Posterior vena cava (tissue), 2 donors: ENCODE data around the gene CAPN5. TPM values are rescaled to one million over a fixed set of nuclear protein-coding genes. Genes with fewer than 3 reads are reported as not detected.
A peak's percentile ranks its signal among the peaks of the same experiment; 100 is the strongest.

Experiments
- DNase-seq: peaks from one replicate; pipeline ENCODE4 v3.0.0-alpha.2; 2020; ENCODE audit warnings: low spot score
- intact Hi-C, 2 donors: fragments of 100-400 bp; cut with DNase I; formaldehyde crosslinking; loops; one replicate each; pipeline versions ENCODE4 v1.14.1 to v1.14.2; 2022 to 2023
- total RNA-seq, 2 donors: library from RNA; stranded (reverse); fragmentation: NEBNext Ultra II Directional; extraction: Animal tissue kit (Norgen Biotek cat#: 25700); gene quantifications; one replicate each; pipeline ENCODE4 v1.2.1, GENCODE V29; 2021
- donor health status: DM: yes; HTN: yes; CAD: no.
- donor health status: DM: yes; HTN: yes; CAD: no.

Gene CAPN5
- total RNA-seq, 2 donors from 2014 or later, result 14.4 to 23.4 TPM

- intact Hi-C loops, result no loop called here
Observed at GRCh38 chr11:77074205-77074604, 7.4 kb downstream of the CAPN5 start.

GRCh38 chr11:77074626-77075221 lies 8.0 kb downstream of the CAPN5 start:
- intact Hi-C loops, result no loop called here
- DNase-seq, result peak; percentile 36

More at GRCh38 chr11:77074205-77074604, 7.4 kb downstream of the CAPN5 start:
- peak; percentile 52 for DNase-seq

GRCh38 chr11:77075425-77075905 lies 8.7 kb downstream of the CAPN5 start:
- intact Hi-C loops, result no loop called here
- DNase-seq, result no peak

- intact Hi-C loops, result no loop called here
Observed at GRCh38 chr11:77079666-77080065, 12.9 kb downstream of the CAPN5 start.

GRCh38 chr11:77080643-77081210 lies 14.0 kb downstream of the CAPN5 start:
- intact Hi-C loops, result no loop called here
- peak; percentile 36 for DNase-seq

More at GRCh38 chr11:77079666-77080065, 12.9 kb downstream of the CAPN5 start:
- DNase-seq, result no peak

GRCh38 chr11:77081381-77081851 lies 14.6 kb downstream of the CAPN5 start:
- intact Hi-C loops, result no loop called here
- peak; percentile 64 for DNase-seq

- peak; percentile 72 for DNase-seq
- intact Hi-C loops, result no loop called here
Observed at GRCh38 chr11:77081976-77082836, 15.4 kb downstream of the CAPN5 start.

GRCh38 chr11:77082838-77083565 lies 16.2 kb downstream of the CAPN5 start:
- peak; percentile 91 for DNase-seq
- intact Hi-C loops, result no loop called here

GRCh38 chr11:77083566-77084245 lies 16.9 kb downstream of the CAPN5 start:
- peak; percentile 56 for DNase-seq
- intact Hi-C loops, result no loop called here

- intact Hi-C loops, result no loop called here
- peak; percentile 62 for DNase-seq
Observed at GRCh38 chr11:77084581-77085191, 17.9 kb downstream of the CAPN5 start.

GRCh38 chr11:77085652-77086051 lies 18.9 kb downstream of the CAPN5 start:
- peak; percentile 32 for DNase-seq
- intact Hi-C loops, result no loop called here

- peak; percentile 75 for DNase-seq
Observed at GRCh38 chr11:77086521-77087472, 20.0 kb downstream of the CAPN5 start.

GRCh38 chr11:77087723-77088225 lies 21.0 kb downstream of the CAPN5 start:
- intact Hi-C loops, result no loop called here
- peak; percentile 60 for DNase-seq

More at GRCh38 chr11:77086521-77087472, 20.0 kb downstream of the CAPN5 start:
- intact Hi-C loops, result no loop called here

GRCh38 chr11:77088236-77089003 lies 21.6 kb downstream of the CAPN5 start:
- DNase-seq, result no peak
- intact Hi-C loops, result no loop called here

GRCh38 chr11:77089004-77089545 lies 22.3 kb downstream of the CAPN5 start:
- peak; percentile 44 for DNase-seq
- intact Hi-C loops, result no loop called here

- intact Hi-C loops, result loop anchor here (2.0 to 5.0 kb wide), 2 partner anchors 41 to 43 kb away; no protein-coding TSS in a partner anchor
- DNase-seq, result peak; percentile 66
Observed at GRCh38 chr11:77090046-77090372, 23.2 kb downstream of the CAPN5 start.
